ENCODE measurements around the gene NTN3. TPM values are rescaled to one million over a fixed set of nuclear protein-coding genes. Genes with fewer than 3 reads are reported as not detected.
"Not testable (repeated sequence)": the region's sequence is repeated elsewhere in the genome, so short reads cannot be mapped to it uniquely, and the experiment has no call there.

The NTN3 gene
- total and polyA plus RNA-seq, 9 donors: 1.7 to 4.0 (median 2.9) TPM

DNA sequence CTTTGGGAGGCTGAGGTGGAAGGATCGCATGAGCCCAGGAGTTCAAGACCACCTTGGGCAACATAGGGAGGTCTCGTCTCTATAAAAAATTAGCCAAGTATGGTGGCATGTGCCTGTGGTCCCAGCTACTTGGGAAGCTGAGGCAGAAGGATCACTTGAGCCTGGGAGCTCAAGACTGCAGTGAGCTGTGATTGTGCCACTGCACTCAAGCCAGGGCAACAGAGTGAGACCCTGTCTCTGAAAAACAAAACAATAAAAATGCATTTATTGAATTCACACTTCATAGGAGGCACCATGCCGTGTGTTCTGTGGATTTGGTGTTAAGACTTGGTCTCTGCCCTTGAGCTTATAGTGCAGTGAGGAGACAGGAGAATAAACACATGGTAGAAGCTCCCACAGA lies 6.2 kb downstream of the NTN3 start:
- H3K4me1 ChIP-seq (ENCODE audit: control insufficient read depth, insufficient read depth, low read length): peaks cover 47% of the 10 kb centered on the region
- no peaks in the 10 kb centered on the region for H3K9me3 ChIP-seq (replicated peaks; ENCODE audit: control insufficient read depth, low read depth, low read length)
- WGBS (ENCODE audit: insufficient coverage): 92% methylated on average over 3 of the region's 3 CpGs
- H3K27ac ChIP-seq (ENCODE audit: low read length): no peak overlapping the region
- DNase-seq: no peak
- no peaks in the 10 kb centered on the region for H3K36me3 ChIP-seq (ENCODE audit: control insufficient read depth, insufficient read depth, low read length)
- H3K4me3 ChIP-seq (ENCODE audit: low read length): no peak overlapping the region
- peaks cover 11% of the 10 kb centered on the region for H3K27me3 ChIP-seq (ENCODE audit: control insufficient read depth, insufficient read depth, low read length)

DNA sequence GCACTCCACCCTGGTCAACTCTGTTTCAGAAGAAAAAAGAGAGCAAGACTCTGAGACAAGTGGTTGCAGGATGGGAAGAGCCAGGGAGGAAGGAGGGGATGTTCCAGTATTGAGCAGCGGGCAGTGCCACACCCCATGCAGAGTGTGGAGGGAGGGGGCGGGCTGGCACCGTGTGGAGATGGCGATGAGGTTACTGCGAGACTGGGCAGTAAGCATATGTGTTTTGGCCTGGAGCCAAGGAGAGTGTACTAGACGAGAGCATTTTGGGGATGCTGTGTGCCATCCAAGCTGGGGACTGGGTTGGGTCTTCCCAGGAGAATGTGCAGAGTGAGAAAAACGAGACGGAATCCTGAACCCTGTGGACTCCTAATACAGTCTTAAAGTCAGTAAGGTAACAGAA lies 7.2 kb downstream of the NTN3 start:
- no peak for DNase-seq
- H3K4me3 ChIP-seq (ENCODE audit: low read length): no peak overlapping the region
- no peak overlapping the region for H3K27ac ChIP-seq (ENCODE audit: low read length)
- H3K36me3 ChIP-seq (ENCODE audit: control insufficient read depth, insufficient read depth, low read length): no peaks in the 10 kb centered on the region
- peaks cover 2% of the 10 kb centered on the region for H3K27me3 ChIP-seq (ENCODE audit: control insufficient read depth, insufficient read depth, low read length)
- H3K4me1 ChIP-seq (ENCODE audit: control insufficient read depth, insufficient read depth, low read length): peaks cover 47% of the 10 kb centered on the region
- H3K9me3 ChIP-seq (replicated peaks; ENCODE audit: control insufficient read depth, low read depth, low read length): no peaks in the 10 kb centered on the region
- 71% methylated on average over 7 of the region's 8 CpGs for WGBS (ENCODE audit: insufficient coverage)

- H3K4me3 ChIP-seq (ENCODE audit: low read length); H3K27me3 ChIP-seq (ENCODE audit: control insufficient read depth, insufficient read depth, low read length); DNase-seq; H3K36me3 ChIP-seq (ENCODE audit: control insufficient read depth, insufficient read depth, low read length); H3K9me3 ChIP-seq (replicated peaks; ENCODE audit: control insufficient read depth, low read depth, low read length); H3K27ac ChIP-seq (ENCODE audit: low read length): not testable (repeated sequence)
- peaks cover 62% of the 10 kb centered on the region for H3K4me1 ChIP-seq (ENCODE audit: control insufficient read depth, insufficient read depth, low read length)
- WGBS (ENCODE audit: insufficient coverage): 99% methylated on average over 8 of the region's 10 CpGs
Measured at GRCh38 chr16:2479996-2480395, 8.9 kb downstream of the NTN3 start.

DNA sequence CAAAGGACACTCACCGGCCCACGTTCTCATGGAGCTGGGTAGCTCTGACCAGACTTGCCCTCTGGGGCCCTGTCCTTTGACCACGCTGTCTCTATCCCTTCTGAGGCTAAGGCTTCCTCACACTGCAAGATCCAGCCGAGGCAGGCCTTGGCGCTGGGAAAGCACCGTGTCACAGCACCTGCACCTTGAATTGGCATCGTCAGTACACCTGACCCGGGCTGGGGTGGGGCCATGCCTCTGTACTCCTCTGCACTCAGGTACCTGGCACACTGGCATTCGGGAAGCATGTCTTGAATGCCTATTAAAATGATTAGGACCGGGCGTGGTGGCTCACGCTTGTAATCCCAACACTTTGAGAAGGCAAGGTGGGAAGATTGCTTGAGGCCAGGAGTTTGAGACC lies 9.9 kb downstream of the NTN3 start:
- H3K27ac ChIP-seq (ENCODE audit: low read length): no peak overlapping the region
- DNase-seq: no peak
- no peaks in the 10 kb centered on the region for H3K27me3 ChIP-seq (ENCODE audit: control insufficient read depth, insufficient read depth, low read length)
- H3K9me3 ChIP-seq (replicated peaks; ENCODE audit: control insufficient read depth, low read depth, low read length): no peaks in the 10 kb centered on the region
- no peak overlapping the region for H3K4me3 ChIP-seq (ENCODE audit: low read length)
- WGBS (ENCODE audit: insufficient coverage): 85% methylated on average over 9 of the region's 12 CpGs
- peaks cover 9% of the 10 kb centered on the region for H3K36me3 ChIP-seq (ENCODE audit: control insufficient read depth, insufficient read depth, low read length)
- H3K4me1 ChIP-seq (ENCODE audit: control insufficient read depth, insufficient read depth, low read length): peaks cover 59% of the 10 kb centered on the region

GRCh38 chr16:2481676-2482075 lies 10.6 kb downstream of the NTN3 start:
- Histone ChIP-seq H3K36me3 (ENCODE audit: control insufficient read depth, insufficient read depth, low read length) (peaks cover 11% of the 10 kb centered on the region), H3K4me1 (ENCODE audit: control insufficient read depth, insufficient read depth, low read length) (peaks cover 62% of the 10 kb centered on the region), H3K9me3 (replicated peaks; ENCODE audit: control insufficient read depth, low read depth, low read length) (no peaks in the 10 kb centered on the region), H3K27me3 (ENCODE audit: control insufficient read depth, insufficient read depth, low read length) (no peaks in the 10 kb centered on the region), H3K27ac (ENCODE audit: low read length) (peak overlapping the region; percentile 93), H3K4me3 (ENCODE audit: low read length) (no peak overlapping the region)
- DNase-seq: no peak
- WGBS (ENCODE audit: insufficient coverage): 51% methylated on average over 4 of the region's 7 CpGs

GRCh38 chr16:2482249-2482648 lies 11.2 kb downstream of the NTN3 start:
- Histone ChIP-seq H3K4me3 (ENCODE audit: low read length) (peak overlapping the region; percentile 25), H3K27ac (ENCODE audit: low read length) (peak overlapping the region; percentile 93), H3K27me3 (ENCODE audit: control insufficient read depth, insufficient read depth, low read length) (no peaks in the 10 kb centered on the region), H3K36me3 (ENCODE audit: control insufficient read depth, insufficient read depth, low read length) (peaks cover 11% of the 10 kb centered on the region), H3K9me3 (replicated peaks; ENCODE audit: control insufficient read depth, low read depth, low read length) (no peaks in the 10 kb centered on the region), H3K4me1 (ENCODE audit: control insufficient read depth, insufficient read depth, low read length) (peaks cover 68% of the 10 kb centered on the region)
- 52% methylated on average over 13 of the region's 13 CpGs for WGBS (ENCODE audit: insufficient coverage)
- DNase-seq: peak; percentile 72

DNA sequence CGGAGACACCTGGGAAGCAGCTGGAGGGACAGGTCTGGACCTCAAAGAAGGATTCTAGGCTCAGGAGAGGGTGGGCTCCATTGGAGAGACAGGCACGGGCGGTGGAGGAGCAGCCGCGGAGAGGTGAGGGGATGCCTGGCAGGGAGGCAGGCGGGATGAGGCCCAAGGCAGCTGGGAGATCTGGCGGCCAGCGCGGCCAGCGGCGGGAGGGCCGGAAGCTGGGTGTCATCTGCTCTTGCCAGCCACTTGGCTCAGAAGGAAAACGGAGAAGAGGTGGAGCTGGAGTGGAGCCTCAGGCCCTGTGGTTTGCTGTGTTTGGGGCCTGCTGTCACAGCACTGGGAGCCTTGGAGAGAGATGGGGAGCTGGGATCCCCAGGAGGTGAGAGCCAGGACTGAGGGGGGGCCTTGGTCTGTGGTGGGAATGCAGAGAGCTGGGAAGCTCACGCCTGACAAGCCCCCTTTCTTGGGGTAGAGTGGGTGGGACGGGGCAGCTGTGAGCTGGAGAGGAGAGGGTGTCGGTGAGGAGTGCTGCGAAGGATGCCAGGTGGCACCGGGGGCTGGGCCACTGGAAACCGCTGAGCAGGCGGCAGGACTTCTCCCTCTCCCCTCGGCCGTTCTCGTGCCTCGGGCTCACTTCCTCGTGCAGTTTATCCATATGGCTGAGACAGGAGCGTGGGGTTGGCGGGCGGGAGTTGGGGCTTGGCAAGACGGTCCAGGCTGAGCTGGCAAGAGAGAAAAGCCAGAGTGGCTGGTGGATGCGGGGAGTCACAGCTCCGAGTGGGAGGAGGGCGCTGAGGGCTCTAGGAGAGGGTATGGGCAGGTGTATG lies 11.8 kb downstream of the NTN3 start:
- H3K36me3 ChIP-seq (ENCODE audit: control insufficient read depth, insufficient read depth, low read length): peaks cover 11% of the 10 kb centered on the region
- H3K27me3 ChIP-seq (ENCODE audit: control insufficient read depth, insufficient read depth, low read length): no peaks in the 10 kb centered on the region
- no peaks in the 10 kb centered on the region for H3K9me3 ChIP-seq (replicated peaks; ENCODE audit: control insufficient read depth, low read depth, low read length)
- peak overlapping the region; percentile 93 for H3K27ac ChIP-seq (ENCODE audit: low read length)
- peak; percentile 91 for DNase-seq
- 39% methylated on average over 20 of the region's 32 CpGs for WGBS (ENCODE audit: insufficient coverage)
- peak overlapping the region; percentile 25 for H3K4me3 ChIP-seq (ENCODE audit: low read length)
- peaks cover 71% of the 10 kb centered on the region for H3K4me1 ChIP-seq (ENCODE audit: control insufficient read depth, insufficient read depth, low read length)

GRCh38 chr16:2483939-2484897 lies 13.1 kb downstream of the NTN3 start:
- Histone ChIP-seq H3K27me3 (ENCODE audit: control insufficient read depth, insufficient read depth, low read length) (no peaks in the 10 kb centered on the region), H3K4me3 (ENCODE audit: low read length) (no peak overlapping the region), H3K4me1 (ENCODE audit: control insufficient read depth, insufficient read depth, low read length) (peaks cover 69% of the 10 kb centered on the region), H3K9me3 (replicated peaks; ENCODE audit: control insufficient read depth, low read depth, low read length) (no peaks in the 10 kb centered on the region), H3K27ac (ENCODE audit: low read length) (peak overlapping the region; percentile 93), H3K36me3 (ENCODE audit: control insufficient read depth, insufficient read depth, low read length) (peaks cover 11% of the 10 kb centered on the region)
- WGBS (ENCODE audit: insufficient coverage): 79% methylated on average over 16 of the region's 16 CpGs
- peak; percentile 1 for DNase-seq

DNA sequence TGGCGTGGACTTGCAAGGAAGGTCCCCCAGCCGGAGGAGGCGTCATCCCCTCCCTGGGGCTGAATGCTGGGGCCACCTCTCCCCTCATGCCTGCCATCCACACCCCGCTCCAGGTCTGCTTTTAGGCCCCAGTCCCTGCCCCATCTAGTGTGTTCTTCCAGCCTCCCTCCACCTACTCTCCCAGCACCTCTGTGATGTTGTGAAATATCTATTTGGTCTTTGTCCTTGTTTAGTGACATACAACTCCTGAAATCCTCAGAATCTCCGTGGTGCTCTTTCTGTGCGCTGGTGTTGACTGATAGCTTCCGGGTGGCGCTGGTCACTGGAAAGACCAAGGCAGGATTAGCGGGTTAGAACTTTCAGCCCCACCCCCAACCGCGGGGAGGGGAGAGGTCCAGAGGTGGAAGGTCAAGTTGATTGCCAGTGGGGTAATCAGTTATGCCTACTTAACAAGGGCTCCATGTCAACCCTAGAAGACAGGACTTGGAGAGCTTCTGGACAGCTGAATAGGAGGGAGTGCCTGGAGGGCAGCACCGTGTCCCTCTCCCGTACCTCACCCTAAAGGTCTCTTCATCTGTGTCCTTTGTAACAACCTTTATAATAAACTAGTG lies 13.9 kb downstream of the NTN3 start:
- DNase-seq: no peak
- 66% methylated on average over 5 of the region's 13 CpGs for WGBS (ENCODE audit: insufficient coverage)
- Histone ChIP-seq H3K9me3 (replicated peaks; ENCODE audit: control insufficient read depth, low read depth, low read length) (no peaks in the 10 kb centered on the region), H3K4me3 (ENCODE audit: low read length) (no peak overlapping the region), H3K27ac (ENCODE audit: low read length) (no peak overlapping the region), H3K27me3 (ENCODE audit: control insufficient read depth, insufficient read depth, low read length) (no peaks in the 10 kb centered on the region), H3K4me1 (ENCODE audit: control insufficient read depth, insufficient read depth, low read length) (peaks cover 69% of the 10 kb centered on the region), H3K36me3 (ENCODE audit: control insufficient read depth, insufficient read depth, low read length) (peaks cover 16% of the 10 kb centered on the region)
